ENCODE data around the gene PAN2.

GRCh38 chr12:56351325-56351724 is 17.5 kb upstream of the PAN2 start:
- TF ChIP-seq POLR2A (IDR thresholded peaks at IDR 0.05; ENCODE audit: extremely low read depth, insufficient read length) (no peak), CTCF (IDR thresholded peaks at IDR 0.05; ENCODE audit: low read depth, low read length) (no peak), MAX (IDR thresholded peaks at IDR 0.05; ENCODE audit: low read depth, low read length) (no peak), MYC (IDR thresholded peaks at IDR 0.05; ENCODE audit: low read depth, low read length) (no peak)
